Natural killer cell (primary cell): ENCODE data around the gene AGK. TPM values are rescaled to one million over a fixed set of nuclear protein-coding genes. Genes with fewer than 3 reads are reported as not detected.

Experiments
- ATAC-seq, 3 donors: fragments of 150-1000 bp in 2 of 3; fragments of 200-7000 bp in 1 of 3; cut with Tn5 transposase; 1 replicate in 1 of 3; 2 replicates in 2 of 3; pipeline ENCODE4 v1.10.0; 2021; ENCODE audit warnings: mild to moderate bottlenecking in 2 of 3, moderate library complexity in 2 of 3
- DNase-seq, 2 donors: peaks; one replicate each; pipeline versions ENCODE4 v3.0.0 to v3.0.0-alpha.2; 2013 to 2021; ENCODE audit warnings: mixed read lengths in 1 of 2
- H3K27ac ChIP-seq: one replicate; pipeline ENCODE4 v1.5.1; 2013; ENCODE audit warnings: mild to moderate bottlenecking, low read length
- H3K27me3 ChIP-seq: one replicate; pipeline ENCODE4 v1.6.1; 2013; ENCODE audit warnings: low read length; ENCODE audit not compliant: control insufficient read depth, insufficient read depth
- H3K36me3 ChIP-seq: one replicate; pipeline ENCODE4 v1.6.1; 2013; ENCODE audit warnings: low read length; ENCODE audit not compliant: control insufficient read depth, insufficient read depth
- H3K4me1 ChIP-seq: one replicate; pipeline ENCODE4 v1.6.1; 2013; ENCODE audit warnings: low read length; ENCODE audit not compliant: control insufficient read depth, insufficient read depth
- H3K4me3 ChIP-seq: one replicate; pipeline ENCODE4 v1.5.1; 2013; ENCODE audit warnings: low read length
- H3K9me3 ChIP-seq: one replicate; pipeline ENCODE4 v1.6.1; 2013; ENCODE audit warnings: low read length; ENCODE audit not compliant: control insufficient read depth, insufficient read depth
- H3K27ac Mint-ChIP-seq, 2 donors: one replicate each; pipeline ENCODE4 v1.8.0; 2022; ENCODE audit warnings: mild to moderate bottlenecking in 2 of 2, mixed read lengths in 2 of 2, moderate library complexity in 1 of 2
- H3K27me3 Mint-ChIP-seq, 2 donors: one replicate each; pipeline ENCODE4 v1.8.0; 2022; ENCODE audit warnings: low read depth in 2 of 2, mixed read lengths in 2 of 2
- H3K36me3 Mint-ChIP-seq: one replicate; pipeline ENCODE4 v1.8.0; 2022; ENCODE audit warnings: mixed read lengths
- H3K4me1 Mint-ChIP-seq, 2 donors: one replicate each; pipeline ENCODE4 v1.8.0; 2022; ENCODE audit warnings: mixed read lengths in 2 of 2
- H3K4me3 Mint-ChIP-seq: one replicate; pipeline ENCODE4 v1.8.0; 2022; ENCODE audit warnings: mild to moderate bottlenecking, moderate library complexity, mixed read lengths
- H3K9me3 Mint-ChIP-seq, 2 donors: one replicate each; pipeline ENCODE4 v1.8.0; 2022; ENCODE audit warnings: mixed read lengths in 2 of 2
- WGBS: methylation state at CpG from one replicate; pipeline ENCODE4 v1.1.7; 2013; ENCODE audit warnings: missing lambda C conversion rate; ENCODE audit not compliant: insufficient coverage; 5-methylcytosine and 5-hydroxymethylcytosine counted together
- intact Hi-C: fragments of 100-400 bp; cut with micrococcal nuclease; formaldehyde crosslinking; loops from one replicate; pipeline ENCODE4 v1.14.2; 2022
- total RNA-seq, 4 donors: library from RNA; stranded (reverse); fragments of 120-200 nt in 1 of 4; gene quantifications; one replicate each; pipeline versions ENCODE4 v1.2.3 to v1.2.4, GENCODE V29; 2013 to 2022
- TF ChIP-seq, protein P1 (sequence below): fragments of 200-600 bp; IDR thresholded peaks from one replicate; pipeline ENCODE4 v1.8.0; 2022; ENCODE audit warnings: antibody characterized with exemption

Gene AGK
- total RNA-seq, 3 donors from 2014 or later (not counting 1 experiment from before 2014, with no cell fraction given), result 70.0 to 106 (median 99.0) TPM

DNA sequence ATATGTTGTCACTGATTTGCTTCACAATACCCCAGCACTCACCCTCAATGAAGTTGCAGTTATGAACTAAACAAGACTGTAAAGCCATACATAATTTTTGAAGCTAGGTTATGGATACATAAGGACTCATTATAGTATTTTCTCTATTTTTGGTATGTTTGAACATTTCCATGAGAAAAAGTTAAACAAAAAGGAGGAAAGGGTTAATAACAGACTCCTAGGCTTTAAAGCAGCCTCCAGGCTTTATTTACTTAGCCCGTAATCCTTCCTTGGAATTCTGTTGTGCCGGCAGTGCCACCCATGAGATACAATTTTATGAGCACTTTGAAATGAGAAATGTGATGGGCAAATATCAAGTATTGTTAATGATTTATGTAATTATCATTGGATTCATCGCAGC is 152.9 kb downstream of the AGK start:
- H3K27me3 ChIP-seq, result no peaks in the 10 kb centered on the region
- TF ChIP-seq, protein P1, sequence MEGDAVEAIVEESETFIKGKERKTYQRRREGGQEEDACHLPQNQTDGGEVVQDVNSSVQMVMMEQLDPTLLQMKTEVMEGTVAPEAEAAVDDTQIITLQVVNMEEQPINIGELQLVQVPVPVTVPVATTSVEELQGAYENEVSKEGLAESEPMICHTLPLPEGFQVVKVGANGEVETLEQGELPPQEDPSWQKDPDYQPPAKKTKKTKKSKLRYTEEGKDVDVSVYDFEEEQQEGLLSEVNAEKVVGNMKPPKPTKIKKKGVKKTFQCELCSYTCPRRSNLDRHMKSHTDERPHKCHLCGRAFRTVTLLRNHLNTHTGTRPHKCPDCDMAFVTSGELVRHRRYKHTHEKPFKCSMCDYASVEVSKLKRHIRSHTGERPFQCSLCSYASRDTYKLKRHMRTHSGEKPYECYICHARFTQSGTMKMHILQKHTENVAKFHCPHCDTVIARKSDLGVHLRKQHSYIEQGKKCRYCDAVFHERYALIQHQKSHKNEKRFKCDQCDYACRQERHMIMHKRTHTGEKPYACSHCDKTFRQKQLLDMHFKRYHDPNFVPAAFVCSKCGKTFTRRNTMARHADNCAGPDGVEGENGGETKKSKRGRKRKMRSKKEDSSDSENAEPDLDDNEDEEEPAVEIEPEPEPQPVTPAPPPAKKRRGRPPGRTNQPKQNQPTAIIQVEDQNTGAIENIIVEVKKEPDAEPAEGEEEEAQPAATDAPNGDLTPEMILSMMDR, result no peak
- ATAC-seq (no peak), DNase-seq (no peak)
- H3K9me3 ChIP-seq, result no peaks in the 10 kb centered on the region
- H3K36me3 Mint-ChIP-seq, result no peaks in the 10 kb centered on the region
- peaks cover 15% of the 10 kb centered on the region for H3K4me1 ChIP-seq
- H3K4me3 Mint-ChIP-seq, result no peak overlapping the region
- no peak overlapping the region for H3K27ac Mint-ChIP-seq
- peaks cover 0 to 5% of the 10 kb centered on the region in 2 donors for H3K27me3 Mint-ChIP-seq
- intact Hi-C loops, result no loop called here
- H3K4me1 Mint-ChIP-seq, result peaks cover 19 to 28% of the 10 kb centered on the region in 2 donors
- no peak overlapping the region for H3K27ac ChIP-seq
- H3K4me3 ChIP-seq, result no peak overlapping the region
- H3K9me3 Mint-ChIP-seq, result no peaks in the 10 kb centered on the region
- H3K36me3 ChIP-seq, result no peaks in the 10 kb centered on the region
- 97% methylated on average over 3 of the region's 3 CpGs for WGBS

DNA sequence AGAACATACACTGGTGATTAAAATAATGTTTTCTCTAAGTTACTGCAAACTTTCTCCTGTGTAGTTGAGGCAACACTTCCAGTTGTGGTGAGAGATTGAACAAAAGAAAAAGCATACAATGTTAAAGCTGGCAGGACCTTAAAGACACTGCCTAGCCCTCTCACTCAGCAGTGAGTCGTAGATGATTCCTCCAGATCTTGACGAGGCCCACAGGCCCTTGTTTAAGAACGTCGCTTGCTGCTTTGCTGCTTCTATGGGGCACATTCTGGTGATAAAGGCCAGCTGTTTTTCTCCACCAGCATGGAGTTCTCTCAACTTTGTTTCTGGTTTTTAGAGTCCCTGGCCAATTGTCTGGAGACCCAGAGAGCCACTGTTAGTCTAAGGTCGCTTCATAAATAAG is 153.5 kb downstream of the AGK start:
- H3K9me3 Mint-ChIP-seq, result no peaks in the 10 kb centered on the region
- 96% methylated on average over 5 of the region's 5 CpGs for WGBS
- intact Hi-C loops, result no loop called here
- ATAC-seq (no peak), DNase-seq (no peak)
- H3K36me3 Mint-ChIP-seq, result no peaks in the 10 kb centered on the region
- Histone ChIP-seq H3K9me3 (no peaks in the 10 kb centered on the region), H3K36me3 (no peaks in the 10 kb centered on the region), H3K27ac (no peak overlapping the region), H3K27me3 (no peaks in the 10 kb centered on the region), H3K4me1 (peaks cover 14% of the 10 kb centered on the region), H3K4me3 (no peak overlapping the region)
- H3K4me1 Mint-ChIP-seq, result peaks cover 19 to 21% of the 10 kb centered on the region in 2 donors
- H3K4me3 Mint-ChIP-seq, result no peak overlapping the region
- no peak overlapping the region for H3K27ac Mint-ChIP-seq
- TF ChIP-seq, protein P1, result no peak
- H3K27me3 Mint-ChIP-seq, result peaks cover 0 to 5% of the 10 kb centered on the region in 2 donors

Other genes with a start within 250 kb of the AGK start
- gene DENND11, start 150.8 kb downstream of the AGK start, total RNA-seq, result 10 to 100 TPM; 28.9 to 57.0 (median 47.6) TPM
- under 1 TPM; 0.16 to 0.68 (median 0.23) TPM for gene WEE2, start 156.9 kb downstream of the AGK start, total RNA-seq
- gene SSBP1, start 186.9 kb downstream of the AGK start, total RNA-seq, result 100 to 1,000 TPM in 2 of 3 donors, 10 to 100 TPM in 1; 98.7 to 112 (median 106) TPM
- gene TAS2R3, start 212.7 kb downstream of the AGK start, total RNA-seq, result under 1 TPM in 1 of 3 donors, not detected in 2; 0.79 TPM
- gene TAS2R4, start 225.3 kb downstream of the AGK start, total RNA-seq, result under 1 TPM; 0.16 to 0.83 (median 0.59) TPM
- gene TAS2R5, start 238.8 kb downstream of the AGK start, total RNA-seq, result 1 to 10 TPM in 2 of 3 donors, under 1 TPM in 1; 0.75 to 1.9 (median 1.3) TPM